Measurements from ENCODE around the gene HIC1. TPM values are rescaled to one million over a fixed set of nuclear protein-coding genes. Genes with fewer than 3 reads are reported as not detected.
"Not testable (repeated sequence)": the region's sequence is repeated elsewhere in the genome, so short reads cannot be mapped to it uniquely, and the experiment has no call there.

HIC1 gene, protein sequence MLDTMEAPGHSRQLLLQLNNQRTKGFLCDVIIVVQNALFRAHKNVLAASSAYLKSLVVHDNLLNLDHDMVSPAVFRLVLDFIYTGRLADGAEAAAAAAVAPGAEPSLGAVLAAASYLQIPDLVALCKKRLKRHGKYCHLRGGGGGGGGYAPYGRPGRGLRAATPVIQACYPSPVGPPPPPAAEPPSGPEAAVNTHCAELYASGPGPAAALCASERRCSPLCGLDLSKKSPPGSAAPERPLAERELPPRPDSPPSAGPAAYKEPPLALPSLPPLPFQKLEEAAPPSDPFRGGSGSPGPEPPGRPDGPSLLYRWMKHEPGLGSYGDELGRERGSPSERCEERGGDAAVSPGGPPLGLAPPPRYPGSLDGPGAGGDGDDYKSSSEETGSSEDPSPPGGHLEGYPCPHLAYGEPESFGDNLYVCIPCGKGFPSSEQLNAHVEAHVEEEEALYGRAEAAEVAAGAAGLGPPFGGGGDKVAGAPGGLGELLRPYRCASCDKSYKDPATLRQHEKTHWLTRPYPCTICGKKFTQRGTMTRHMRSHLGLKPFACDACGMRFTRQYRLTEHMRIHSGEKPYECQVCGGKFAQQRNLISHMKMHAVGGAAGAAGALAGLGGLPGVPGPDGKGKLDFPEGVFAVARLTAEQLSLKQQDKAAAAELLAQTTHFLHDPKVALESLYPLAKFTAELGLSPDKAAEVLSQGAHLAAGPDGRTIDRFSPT
- total RNA-seq: 42.6 and 43.5 TPM in 2 replicates

DNA sequence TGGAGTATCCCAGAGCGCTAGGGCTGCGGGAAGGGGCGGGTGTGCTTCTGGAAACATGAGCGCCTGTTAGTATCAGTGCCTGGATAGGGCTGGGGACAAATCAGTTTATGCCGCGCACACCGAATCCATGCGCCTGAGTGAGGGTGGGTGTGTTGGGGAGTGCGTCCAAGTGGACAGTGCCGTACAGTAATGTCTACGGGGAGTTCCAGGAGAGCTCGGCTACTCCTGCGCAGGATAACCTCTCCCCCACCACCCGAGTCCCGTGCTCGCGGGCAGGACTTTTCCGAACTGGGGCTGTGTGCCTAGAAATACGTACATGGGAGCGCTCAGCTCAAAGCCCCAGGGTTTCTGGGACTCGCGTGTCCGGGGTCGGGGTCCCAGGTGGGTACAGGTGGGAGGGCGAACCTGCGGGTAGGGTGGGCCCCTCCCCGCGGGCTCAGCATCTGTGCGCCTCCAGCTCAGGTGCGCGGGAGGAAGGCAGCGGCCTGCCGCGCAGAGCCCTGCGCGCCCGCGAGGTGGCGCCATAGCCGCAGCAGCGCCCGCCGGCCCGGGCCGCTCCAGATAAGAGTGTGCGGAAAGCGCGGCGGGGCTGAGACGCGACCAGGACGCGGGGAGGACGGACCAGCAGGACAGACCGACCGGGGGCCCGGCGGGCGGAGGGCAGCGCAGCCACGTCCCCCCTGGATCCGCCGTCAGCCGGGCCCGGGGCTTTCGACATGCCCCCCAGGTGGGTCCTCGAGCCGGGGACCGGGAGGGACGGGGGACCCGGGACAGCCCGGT lies at the start of gene HIC1:
TSS of gene HIC1 (plus strand) at position 592 of the 780 bp plus-strand sequence. CDS start 1,588 bp downstream, outside the sequence.
- Mint-ChIP-seq H3K4me3 (ENCODE audit: low read depth) (peak within 1 kb of the TSS; percentile 78), H3K27me3 (ENCODE audit: low read depth) (peaks cover 7% of the 10 kb centered on the region), H3K9me3 (no peaks in the 10 kb centered on the region), H3K36me3 (ENCODE audit: low read depth) (peaks cover 10% of the 10 kb centered on the region), H3K27ac (peak within 1 kb of the TSS; percentile 81), H3K4me1 (ENCODE audit: low read depth) (peaks cover 19% of the 10 kb centered on the region)
- peak; percentile 81 for DNase-seq (ENCODE audit: low spot score)
- intact Hi-C loops (cut with micrococcal nuclease): loop anchor here (1.0 to 5.0 kb wide), 7 partner anchors 16 to 348 kb away; partner anchors contain the start of genes MNT, SGSM2 and TSR1

DNA sequence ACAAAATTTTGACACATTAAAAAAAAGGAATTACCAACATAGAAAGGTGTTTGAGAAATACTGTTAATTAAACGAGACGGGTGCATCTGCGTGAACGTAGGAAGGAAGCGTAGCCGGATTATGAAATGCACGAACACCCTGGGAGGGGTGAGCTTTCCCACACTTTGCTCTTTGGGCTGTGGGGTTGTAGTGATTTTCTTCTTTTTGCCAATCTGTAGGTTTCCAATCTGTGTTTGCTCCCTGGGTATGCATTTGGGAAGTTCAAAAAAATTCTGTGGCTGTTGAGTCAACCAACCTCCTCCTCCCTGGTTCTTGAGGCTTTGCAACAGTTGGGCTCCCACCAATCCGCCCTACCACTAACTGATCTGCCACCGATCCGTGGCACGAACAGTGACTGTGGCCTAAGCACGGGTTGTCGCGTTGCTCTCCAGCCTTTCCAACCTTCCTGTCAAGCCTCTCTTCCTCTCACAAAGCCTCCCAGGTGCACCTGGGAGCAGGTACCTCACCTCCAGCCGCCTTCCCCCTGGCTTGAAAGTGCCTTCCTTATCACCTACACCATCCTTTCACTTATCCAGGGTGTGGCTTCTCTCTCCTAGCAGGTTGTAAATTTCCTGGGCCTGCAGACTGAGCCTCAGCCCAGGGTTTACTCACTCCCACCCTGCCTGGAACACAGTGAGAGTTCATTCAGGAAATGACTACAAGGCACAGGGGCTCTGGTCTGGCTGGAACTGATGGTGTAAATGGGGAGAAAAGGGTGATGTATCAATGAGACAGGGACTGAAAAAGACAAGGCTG lies 46.4 kb upstream of the HIC1 start:
- Mint-ChIP-seq H3K27ac (no peak overlapping the region), H3K4me1 (ENCODE audit: low read depth) (no peaks in the 10 kb centered on the region), H3K9me3 (no peaks in the 10 kb centered on the region), H3K4me3 (ENCODE audit: low read depth) (no peak overlapping the region), H3K27me3 (ENCODE audit: low read depth) (peaks cover 2% of the 10 kb centered on the region), H3K36me3 (ENCODE audit: low read depth) (no peaks in the 10 kb centered on the region)
- DNase-seq (ENCODE audit: low spot score): no peak
- intact Hi-C loops (cut with micrococcal nuclease): no loop called here

DNA sequence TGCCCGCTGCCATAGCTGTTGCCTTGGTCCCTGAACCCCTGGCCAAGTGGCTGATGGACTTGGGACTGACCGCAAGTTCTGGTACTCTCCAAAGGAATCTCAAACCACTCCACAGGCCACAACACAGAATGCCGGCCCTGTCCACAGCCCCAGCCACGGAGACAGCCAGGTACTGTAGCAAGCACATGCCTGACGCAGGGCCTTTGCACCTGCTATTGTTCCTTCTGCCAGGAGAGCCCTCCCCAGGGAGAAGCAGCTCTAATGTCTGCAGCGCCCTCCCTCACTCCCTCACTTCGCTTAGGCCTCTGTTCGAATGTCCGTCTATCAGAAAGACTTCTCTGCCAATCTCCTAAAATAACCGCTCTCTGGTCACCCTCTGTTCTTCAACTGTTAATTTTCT lies 45.2 kb upstream of the HIC1 start:
- H3K4me3 Mint-ChIP-seq (ENCODE audit: low read depth): no peak overlapping the region
- H3K36me3 Mint-ChIP-seq (ENCODE audit: low read depth): no peaks in the 10 kb centered on the region
- H3K27me3 Mint-ChIP-seq (ENCODE audit: low read depth): peaks cover 2% of the 10 kb centered on the region
- intact Hi-C loops (cut with micrococcal nuclease): no loop called here
- no peak overlapping the region for H3K27ac Mint-ChIP-seq
- no peak for DNase-seq (ENCODE audit: low spot score)
- no peaks in the 10 kb centered on the region for H3K9me3 Mint-ChIP-seq
- H3K4me1 Mint-ChIP-seq (ENCODE audit: low read depth): no peaks in the 10 kb centered on the region

DNA sequence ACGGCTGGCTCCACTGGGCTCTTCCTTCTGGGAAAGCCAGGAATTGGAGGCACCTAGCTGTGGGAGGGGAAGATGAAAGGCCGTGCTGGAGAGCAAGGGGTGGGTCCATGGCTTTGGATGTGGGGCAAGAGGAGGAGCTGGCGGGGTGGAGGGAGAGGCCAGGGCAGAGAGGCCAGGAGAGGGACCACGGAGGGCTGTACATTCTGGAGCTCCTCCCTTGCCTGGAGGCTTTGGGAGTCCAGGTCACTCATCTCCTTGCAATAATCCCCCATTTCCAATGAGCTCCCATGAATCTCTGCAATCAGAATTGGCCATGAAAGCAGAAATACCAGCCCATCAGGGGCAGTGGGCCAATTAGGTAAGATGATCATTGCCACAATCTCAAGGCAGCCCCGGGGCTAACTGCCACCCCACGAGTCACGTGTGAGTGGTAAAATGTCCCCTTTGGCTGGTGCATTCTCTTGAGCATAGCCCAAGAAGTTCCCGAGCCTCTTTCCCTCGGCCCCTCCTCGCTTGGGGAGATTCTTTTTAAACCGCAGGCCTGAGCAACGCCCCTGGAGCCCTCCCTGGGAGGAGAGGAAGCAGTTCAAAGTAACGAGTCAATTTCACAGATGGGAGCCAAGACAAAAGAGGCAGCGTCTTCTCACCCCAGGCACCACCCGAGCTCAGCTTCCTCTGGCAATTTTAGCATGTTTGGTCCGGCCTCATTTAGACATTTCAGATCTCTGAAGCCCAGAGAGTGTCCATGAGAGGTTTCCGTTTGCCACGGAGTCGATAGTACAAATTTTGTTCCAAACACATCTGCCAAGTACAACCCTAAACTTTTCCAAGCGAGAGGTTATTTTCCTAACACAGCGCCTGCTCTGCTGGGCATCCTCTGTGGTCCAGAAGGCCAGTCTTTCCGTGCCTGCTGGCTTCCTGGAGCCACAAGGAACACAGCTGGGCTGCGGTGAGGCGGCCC lies 43.2 kb upstream of the HIC1 start:
- H3K36me3 Mint-ChIP-seq (ENCODE audit: low read depth): no peaks in the 10 kb centered on the region
- intact Hi-C loops (cut with micrococcal nuclease): no loop called here
- H3K4me3 Mint-ChIP-seq (ENCODE audit: low read depth): no peak overlapping the region
- H3K9me3 Mint-ChIP-seq: no peaks in the 10 kb centered on the region
- peaks cover 2% of the 10 kb centered on the region for H3K27me3 Mint-ChIP-seq (ENCODE audit: low read depth)
- DNase-seq (ENCODE audit: low spot score): no peak
- H3K4me1 Mint-ChIP-seq (ENCODE audit: low read depth): no peaks in the 10 kb centered on the region
- no peak overlapping the region for H3K27ac Mint-ChIP-seq

DNA sequence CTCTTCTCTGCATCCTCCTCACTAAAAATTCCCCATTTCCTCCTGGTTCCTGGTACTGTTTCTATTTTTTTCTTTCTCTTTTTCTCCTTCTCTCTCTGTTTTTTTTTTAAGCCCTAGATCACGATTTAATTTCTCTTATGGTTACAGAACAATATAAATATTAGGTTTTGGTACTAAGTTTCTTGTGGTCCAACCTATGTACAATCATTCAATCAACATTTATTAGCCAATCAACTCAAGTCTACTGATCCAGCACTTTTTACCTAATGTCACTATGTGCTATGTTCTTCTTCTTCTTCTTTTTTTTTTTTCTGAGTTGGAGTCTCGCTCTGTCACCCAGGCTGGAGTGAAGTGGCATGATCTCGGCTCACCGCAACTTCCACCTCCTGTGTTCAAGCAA lies 42.4 kb upstream of the HIC1 start:
- H3K9me3 Mint-ChIP-seq: no peaks in the 10 kb centered on the region
- intact Hi-C loops (cut with micrococcal nuclease): no loop called here
- no peaks in the 10 kb centered on the region for H3K4me1 Mint-ChIP-seq (ENCODE audit: low read depth)
- no peak overlapping the region for H3K4me3 Mint-ChIP-seq (ENCODE audit: low read depth)
- H3K36me3 Mint-ChIP-seq (ENCODE audit: low read depth): no peaks in the 10 kb centered on the region
- peaks cover 3% of the 10 kb centered on the region for H3K27me3 Mint-ChIP-seq (ENCODE audit: low read depth)
- no peak for DNase-seq (ENCODE audit: low spot score)
- no peak overlapping the region for H3K27ac Mint-ChIP-seq

DNA sequence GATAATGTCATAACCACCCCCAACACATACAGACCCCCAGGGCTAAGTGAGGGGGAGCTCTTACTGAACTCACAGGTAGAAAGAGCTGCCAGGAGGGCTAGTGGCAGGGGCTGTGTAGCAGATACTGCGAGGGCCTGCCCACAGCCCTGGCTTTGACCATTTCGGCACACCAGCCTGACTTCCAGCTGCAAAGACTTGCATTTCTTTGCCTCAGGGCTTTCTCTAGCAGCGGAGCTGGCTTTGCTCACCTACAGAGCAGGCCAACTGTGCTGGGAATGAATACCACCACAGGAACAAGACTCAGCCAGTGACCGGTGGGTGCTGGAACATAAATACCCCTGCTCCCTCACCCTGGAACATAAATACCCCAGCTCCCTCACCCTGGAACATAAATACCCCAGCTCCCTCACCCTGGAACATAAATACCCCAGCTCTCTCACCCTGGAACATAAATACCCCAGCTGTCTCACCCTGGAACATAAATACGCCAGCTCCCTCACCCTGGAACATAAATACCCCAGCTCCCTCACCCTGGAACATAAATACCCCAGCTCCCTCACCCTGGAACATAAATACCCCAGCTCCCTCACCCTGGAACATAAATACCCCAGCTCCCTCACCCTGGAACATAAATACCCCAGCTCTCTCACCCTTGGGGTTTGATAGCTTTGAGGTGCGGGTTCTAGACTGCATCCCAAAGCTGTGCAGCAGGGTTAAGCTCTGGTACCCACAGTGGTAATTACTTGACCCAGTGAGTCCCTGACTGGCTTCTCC lies 41.5 kb upstream of the HIC1 start:
- H3K36me3 Mint-ChIP-seq (ENCODE audit: low read depth); H3K9me3 Mint-ChIP-seq; H3K4me1 Mint-ChIP-seq (ENCODE audit: low read depth); intact Hi-C loops (cut with micrococcal nuclease); H3K27ac Mint-ChIP-seq; DNase-seq (ENCODE audit: low spot score); H3K4me3 Mint-ChIP-seq (ENCODE audit: low read depth): not testable (repeated sequence)
- H3K27me3 Mint-ChIP-seq (ENCODE audit: low read depth): peaks cover 12% of the 10 kb centered on the region

DNA sequence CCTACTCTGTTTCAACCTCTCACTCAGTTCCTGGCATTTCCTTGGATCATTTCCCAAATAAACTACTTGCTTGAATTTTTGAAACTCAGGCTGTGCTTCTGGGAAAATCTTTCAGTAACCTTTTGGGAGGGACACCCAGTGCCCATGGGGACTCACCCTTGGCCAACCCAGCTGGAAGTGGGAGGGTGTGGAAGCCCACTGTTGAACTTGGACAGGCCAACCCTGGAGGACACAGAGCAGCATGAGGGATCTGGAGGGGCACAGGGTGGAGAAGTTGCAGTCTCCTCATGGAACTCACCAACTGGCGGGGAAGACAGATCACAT lies 40.9 kb upstream of the HIC1 start:
- H3K9me3 Mint-ChIP-seq: no peaks in the 10 kb centered on the region
- H3K4me1 Mint-ChIP-seq (ENCODE audit: low read depth): no peaks in the 10 kb centered on the region
- no peak overlapping the region for H3K27ac Mint-ChIP-seq
- no peaks in the 10 kb centered on the region for H3K36me3 Mint-ChIP-seq (ENCODE audit: low read depth)
- H3K4me3 Mint-ChIP-seq (ENCODE audit: low read depth): no peak overlapping the region
- peaks cover 15% of the 10 kb centered on the region for H3K27me3 Mint-ChIP-seq (ENCODE audit: low read depth)
- no peak for DNase-seq (ENCODE audit: low spot score)
- intact Hi-C loops (cut with micrococcal nuclease): no loop called here

DNA sequence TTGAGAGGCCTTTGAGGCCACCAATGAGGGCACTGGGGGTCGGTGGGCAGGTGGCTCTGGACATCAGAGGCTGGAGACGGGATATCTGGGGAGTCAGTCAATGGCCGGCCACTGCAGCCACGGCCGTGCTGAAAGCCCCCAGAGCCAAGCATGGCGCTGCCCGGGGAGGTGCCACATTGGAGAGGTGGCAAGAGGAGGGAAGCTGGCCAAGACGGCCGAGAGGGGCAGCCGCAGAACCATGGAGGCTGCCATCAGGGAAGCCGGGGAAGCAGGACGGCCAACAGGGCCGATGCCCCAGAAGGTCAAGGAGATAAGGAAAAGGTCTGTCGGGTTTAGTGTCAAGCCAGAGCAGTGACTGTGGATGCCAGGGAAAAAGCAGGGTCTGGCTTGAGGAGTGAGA lies 39.6 kb upstream of the HIC1 start:
- H3K36me3 Mint-ChIP-seq (ENCODE audit: low read depth): no peaks in the 10 kb centered on the region
- no peak overlapping the region for H3K4me3 Mint-ChIP-seq (ENCODE audit: low read depth)
- DNase-seq (ENCODE audit: low spot score): no peak
- H3K9me3 Mint-ChIP-seq: no peaks in the 10 kb centered on the region
- H3K4me1 Mint-ChIP-seq (ENCODE audit: low read depth): no peaks in the 10 kb centered on the region
- intact Hi-C loops (cut with micrococcal nuclease): no loop called here
- H3K27ac Mint-ChIP-seq: no peak overlapping the region
- H3K27me3 Mint-ChIP-seq (ENCODE audit: low read depth): peaks cover 26% of the 10 kb centered on the region

DNA sequence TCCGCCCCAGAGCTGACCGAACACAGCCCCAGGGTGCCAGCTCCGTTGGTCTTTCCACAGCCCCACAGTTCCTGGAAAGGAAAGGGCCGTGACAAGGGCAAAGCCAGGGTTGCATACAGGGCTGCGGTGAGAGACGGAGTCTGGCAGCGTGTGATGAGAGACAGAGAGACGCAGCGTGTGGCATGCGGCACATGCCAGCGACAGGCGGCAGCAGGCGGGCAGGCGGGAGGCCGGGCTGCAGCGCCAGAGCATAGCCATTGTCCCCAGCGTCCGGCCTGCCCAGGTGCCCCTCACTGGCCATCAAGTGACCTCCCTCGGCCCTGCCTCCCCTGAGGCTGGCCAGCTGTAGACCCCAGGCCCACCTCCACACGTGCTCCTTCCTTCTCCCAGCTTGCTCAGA lies 38.4 kb upstream of the HIC1 start:
- Mint-ChIP-seq H3K4me3 (ENCODE audit: low read depth) (no peak overlapping the region), H3K27me3 (ENCODE audit: low read depth) (peaks cover 36% of the 10 kb centered on the region), H3K36me3 (ENCODE audit: low read depth) (no peaks in the 10 kb centered on the region), H3K4me1 (ENCODE audit: low read depth) (no peaks in the 10 kb centered on the region), H3K9me3 (no peaks in the 10 kb centered on the region), H3K27ac (no peak overlapping the region)
- intact Hi-C loops (cut with micrococcal nuclease): no loop called here
- DNase-seq (ENCODE audit: low spot score): no peak

DNA sequence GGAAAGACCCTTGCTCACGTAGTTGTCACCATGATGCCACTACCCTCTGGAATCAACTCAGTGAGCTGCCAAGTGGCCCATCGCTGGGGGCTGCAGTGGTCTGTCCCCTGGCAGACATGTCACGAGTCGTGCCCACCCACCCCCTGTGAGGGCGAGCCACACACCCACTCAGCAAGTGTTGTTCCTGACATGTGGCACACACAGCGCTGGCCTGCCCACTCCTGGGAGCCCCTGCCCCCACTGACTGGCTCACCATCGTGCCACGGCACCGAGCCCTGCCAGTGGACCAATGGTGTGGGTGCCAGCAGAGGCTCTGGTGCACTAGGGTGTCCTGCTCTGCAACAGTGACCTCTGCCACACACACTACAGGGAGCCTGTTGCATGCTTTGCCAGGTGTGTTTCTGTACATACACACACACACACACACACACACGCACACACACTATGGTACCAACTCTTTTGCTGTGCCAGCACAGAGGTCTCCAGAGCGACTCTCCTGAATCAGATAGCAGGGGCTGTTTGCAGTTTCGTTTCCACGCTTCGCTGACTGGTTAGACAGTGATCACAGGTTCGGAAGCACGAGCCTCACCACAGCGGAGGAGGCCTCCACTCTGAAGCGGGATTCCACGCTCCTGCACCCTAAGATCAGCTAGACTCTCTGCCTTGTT lies 37.5 kb upstream of the HIC1 start:
- Mint-ChIP-seq H3K36me3 (ENCODE audit: low read depth) (no peaks in the 10 kb centered on the region), H3K4me1 (ENCODE audit: low read depth) (no peaks in the 10 kb centered on the region), H3K9me3 (no peaks in the 10 kb centered on the region), H3K27ac (no peak overlapping the region), H3K27me3 (ENCODE audit: low read depth) (peaks cover 37% of the 10 kb centered on the region), H3K4me3 (ENCODE audit: low read depth) (no peak overlapping the region)
- intact Hi-C loops (cut with micrococcal nuclease): no loop called here
- DNase-seq (ENCODE audit: low spot score): no peak
